OCI-LY1 (cell line): Measurements from ENCODE around the gene TMEM252.

Experiments used
- EZH2 ChIP-seq: fragments of 200-600 bp; sonication (generic), shearing (Covaris generic); IDR thresholded peaks from 2 replicates; pipeline ENCODE4 v1.8.0; 2017; ENCODE audit warnings: borderline replicate concordance, mixed run types, mild to moderate bottlenecking, antibody characterized with exemption, low read length, moderate library complexity, mixed read lengths
- TF ChIP-seq, protein P1 (sequence below): fragments of 200-600 bp; sonication (generic), shearing (Covaris generic); IDR thresholded peaks from 2 replicates; pipeline ENCODE4 v1.5.1; 2017; ENCODE audit warnings: mild to moderate bottlenecking, antibody characterized with exemption, low read length, moderate library complexity, mixed read lengths

GRCh38 chr9:68502279-68502678 is 38.4 kb downstream of the TMEM252 start:
- TF ChIP-seq, protein P1, sequence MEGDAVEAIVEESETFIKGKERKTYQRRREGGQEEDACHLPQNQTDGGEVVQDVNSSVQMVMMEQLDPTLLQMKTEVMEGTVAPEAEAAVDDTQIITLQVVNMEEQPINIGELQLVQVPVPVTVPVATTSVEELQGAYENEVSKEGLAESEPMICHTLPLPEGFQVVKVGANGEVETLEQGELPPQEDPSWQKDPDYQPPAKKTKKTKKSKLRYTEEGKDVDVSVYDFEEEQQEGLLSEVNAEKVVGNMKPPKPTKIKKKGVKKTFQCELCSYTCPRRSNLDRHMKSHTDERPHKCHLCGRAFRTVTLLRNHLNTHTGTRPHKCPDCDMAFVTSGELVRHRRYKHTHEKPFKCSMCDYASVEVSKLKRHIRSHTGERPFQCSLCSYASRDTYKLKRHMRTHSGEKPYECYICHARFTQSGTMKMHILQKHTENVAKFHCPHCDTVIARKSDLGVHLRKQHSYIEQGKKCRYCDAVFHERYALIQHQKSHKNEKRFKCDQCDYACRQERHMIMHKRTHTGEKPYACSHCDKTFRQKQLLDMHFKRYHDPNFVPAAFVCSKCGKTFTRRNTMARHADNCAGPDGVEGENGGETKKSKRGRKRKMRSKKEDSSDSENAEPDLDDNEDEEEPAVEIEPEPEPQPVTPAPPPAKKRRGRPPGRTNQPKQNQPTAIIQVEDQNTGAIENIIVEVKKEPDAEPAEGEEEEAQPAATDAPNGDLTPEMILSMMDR = no peak
- no peak for TF ChIP-seq EZH2
